GM12891 (cell line): Measurements from ENCODE around the gene KIAA1328.
"Not testable (repeated sequence)": the region's sequence is repeated elsewhere in the genome, so short reads cannot be mapped to it uniquely, and the experiment has no call there.

Experiments
- DNase-seq: peaks from one replicate; pipeline ENCODE4 v3.0.0; 2011; ENCODE audit warnings: low spot score; ENCODE audit not compliant: insufficient read length
- FAIRE-seq: peaks from 2 replicates; lab custom pipeline; 2011; peaks lifted over from hg19 to GRCh38; lab: Jason Lieb, UNC
- PAX5 ChIP-seq: IDR thresholded peaks from 2 replicates; pipeline ENCODE4 v1.6.1; 2011; ENCODE audit warnings: low read length, moderate library complexity, mild to moderate bottlenecking; ENCODE audit not compliant: insufficient read depth, severe bottlenecking
- POLR2A ChIP-seq: IDR thresholded peaks from 2 replicates; pipeline ENCODE4 v1.6.1; 2011; ENCODE audit warnings: low read depth, low read length, control low read depth
- POLR2AphosphoS5 ChIP-seq: IDR thresholded peaks from 2 replicates; pipeline ENCODE4 v1.6.1; 2011; ENCODE audit warnings: low read depth, low read length, control low read depth
- POU2F2 ChIP-seq: IDR thresholded peaks from 2 replicates; pipeline ENCODE4 v1.6.1; 2011; ENCODE audit warnings: low read depth, mild to moderate bottlenecking, control low read depth, low read length, moderate library complexity
- SPI1 ChIP-seq: IDR thresholded peaks from 2 replicates; pipeline ENCODE4 v1.6.1; 2011; ENCODE audit warnings: low read depth, low read length, control low read depth
- TAF1 ChIP-seq: IDR thresholded peaks from 2 replicates; pipeline ENCODE4 v1.6.1; 2011; ENCODE audit warnings: low read depth, low read length, control low read depth

KIAA1328 gene

GRCh38 chr18:36871801-36872200 lies 42.9 kb downstream of the KIAA1328 start:
- TF ChIP-seq PAX5 = no peak
- TF ChIP-seq TAF1 = no peak
- FAIRE-seq (no peak), DNase-seq (no peak)

DNA sequence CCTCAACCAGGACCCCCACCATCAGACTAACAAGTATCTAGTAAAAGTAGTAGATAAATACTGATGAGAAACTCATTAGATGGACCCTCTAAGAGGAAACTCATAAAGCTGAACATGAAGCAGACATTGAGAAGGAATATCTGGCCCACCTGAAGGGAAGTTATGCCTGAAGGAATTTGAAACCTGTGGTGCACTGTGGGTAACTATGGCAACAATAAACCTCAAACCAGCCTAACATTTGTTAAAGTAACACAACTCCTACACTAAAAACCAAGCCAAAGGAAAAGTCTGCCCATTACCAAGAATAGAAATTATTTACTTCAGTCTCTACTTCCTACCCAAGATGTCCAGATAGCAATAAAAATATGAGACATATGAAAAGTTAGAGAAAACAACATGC lies 43.4 kb downstream of the KIAA1328 start:
- FAIRE-seq (no peak), DNase-seq (no peak)
- TF ChIP-seq TAF1 = no peak
- TF ChIP-seq POLR2AphosphoS5 = no peak
- TF ChIP-seq PAX5 = no peak
- TF ChIP-seq SPI1 = no peak
- TF ChIP-seq POLR2A = no peak
- no peak for TF ChIP-seq POU2F2

DNA sequence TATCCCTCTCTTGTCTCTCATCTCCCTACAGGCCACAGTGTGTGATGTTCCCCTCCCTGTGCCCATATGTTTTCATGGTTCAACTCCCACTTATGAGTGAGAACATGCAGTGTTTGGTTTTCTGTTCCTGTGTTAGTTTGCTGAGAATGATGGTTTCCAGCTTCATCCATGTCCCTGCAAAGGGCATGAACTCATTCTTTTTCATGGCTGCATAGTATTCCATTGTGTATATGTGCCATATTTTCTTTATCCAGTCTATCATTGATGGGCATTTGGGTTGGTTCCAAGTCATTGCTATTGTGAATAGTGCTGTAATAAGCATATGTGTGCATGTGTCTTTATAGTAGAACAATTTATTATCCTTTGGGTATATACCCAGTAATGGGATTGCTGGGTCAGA lies 44.9 kb downstream of the KIAA1328 start:
- DNase-seq, FAIRE-seq: not testable (repeated sequence)

DNA sequence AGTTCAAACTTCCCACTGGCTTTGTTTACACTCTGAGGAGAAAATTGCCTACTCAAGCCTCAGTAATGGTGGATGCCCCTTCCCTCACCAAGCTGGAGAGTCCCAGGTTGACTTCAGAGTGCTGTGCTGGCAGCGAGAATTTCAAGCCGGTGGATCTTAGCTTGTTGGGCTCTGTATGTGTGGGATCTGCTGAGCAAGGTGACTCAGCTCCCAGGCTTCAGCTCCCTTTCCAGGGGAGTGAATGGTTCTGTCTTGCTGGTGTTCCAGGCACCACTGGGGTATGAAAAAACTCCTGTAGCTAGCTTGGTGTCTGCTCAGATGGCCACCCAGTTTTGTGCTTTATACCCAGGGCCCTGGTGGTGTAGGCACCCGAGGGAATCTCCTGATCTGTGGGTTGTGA lies 50.9 kb downstream of the KIAA1328 start:
- DNase-seq, FAIRE-seq: not testable (repeated sequence)

DNA sequence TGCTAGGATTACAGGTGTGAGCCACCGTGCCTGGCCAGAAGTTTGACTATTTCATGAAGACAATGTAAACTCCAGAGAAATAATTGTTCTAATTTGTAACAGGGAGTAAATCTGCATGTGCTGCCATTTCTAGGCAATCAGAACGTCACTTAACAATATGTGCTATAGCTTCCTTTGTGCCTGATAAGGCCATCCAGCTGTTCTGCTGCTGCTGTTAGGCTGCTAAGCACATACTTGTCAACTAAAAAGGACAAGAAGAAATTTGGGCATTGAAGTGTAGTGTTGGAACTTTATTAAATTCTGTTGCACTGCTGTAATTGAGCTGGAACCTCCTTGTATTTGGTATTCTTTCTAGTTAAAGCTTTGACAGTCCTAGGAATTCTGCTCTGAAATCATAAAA lies 57.1 kb downstream of the KIAA1328 start:
- no peak for TF ChIP-seq PAX5
- no peak for TF ChIP-seq POU2F2
- TF ChIP-seq POLR2A = no peak
- no peak for TF ChIP-seq TAF1
- TF ChIP-seq SPI1 = no peak
- TF ChIP-seq POLR2AphosphoS5 = no peak
- DNase-seq = no peak
- FAIRE-seq = no peak

DNA sequence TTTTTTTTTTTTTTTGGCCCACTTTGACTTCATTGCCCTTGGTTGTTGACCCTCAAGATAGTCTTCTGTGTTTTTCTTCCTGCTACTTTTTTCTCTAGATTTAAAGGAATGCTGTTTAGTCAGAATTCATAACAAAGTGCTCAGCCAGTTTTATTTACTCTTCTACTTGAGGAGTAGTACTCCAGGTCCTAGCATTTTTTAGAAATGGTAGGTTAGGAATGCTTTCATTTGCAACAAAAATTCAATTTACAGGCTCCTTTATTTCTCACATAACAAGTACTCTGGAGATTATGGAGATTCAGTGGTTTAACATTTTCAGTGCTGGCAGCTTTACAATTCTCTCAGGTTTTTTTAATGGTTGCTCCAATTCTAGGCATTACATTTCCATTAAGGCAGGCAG lies 58.2 kb downstream of the KIAA1328 start:
- no peak for DNase-seq
- TF ChIP-seq SPI1 = no peak
- no peak for TF ChIP-seq POU2F2
- TF ChIP-seq POLR2A = no peak
- no peak for TF ChIP-seq PAX5
- FAIRE-seq = no peak

DNA sequence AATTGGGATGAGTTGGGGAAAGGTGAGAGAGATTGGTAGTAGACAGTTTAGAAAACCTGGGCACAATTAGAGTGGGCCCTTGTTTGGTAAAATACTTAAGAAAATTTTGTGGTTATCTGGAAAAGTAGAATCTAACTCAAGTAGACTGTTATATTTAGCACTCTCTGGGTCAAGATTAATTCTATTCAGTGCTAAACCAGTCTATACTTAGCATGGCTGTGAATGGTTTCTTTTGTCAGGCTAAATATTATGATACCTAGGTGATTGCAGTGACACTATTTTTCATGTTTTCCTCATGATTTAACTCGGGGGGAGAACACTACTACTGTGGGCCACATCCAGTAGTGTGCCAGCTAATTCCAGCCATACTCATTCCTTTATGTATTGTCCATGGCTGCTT lies 58.9 kb downstream of the KIAA1328 start:
- TF ChIP-seq SPI1 = no peak
- no peak for TF ChIP-seq POLR2A
- TF ChIP-seq PAX5 = no peak
- no peak for TF ChIP-seq POLR2AphosphoS5
- no peak for TF ChIP-seq TAF1
- no peak for TF ChIP-seq POU2F2
- DNase-seq = no peak
- no peak for FAIRE-seq

- DNase-seq = no peak
- TF ChIP-seq SPI1 = no peak
- TF ChIP-seq POLR2A = no peak
- TF ChIP-seq POLR2AphosphoS5 = no peak
- no peak for TF ChIP-seq POU2F2
- no peak for TF ChIP-seq PAX5
- no peak for TF ChIP-seq TAF1
- no peak for FAIRE-seq
Measured at GRCh38 chr18:36888778-36889177, 59.9 kb downstream of the KIAA1328 start.

DNA sequence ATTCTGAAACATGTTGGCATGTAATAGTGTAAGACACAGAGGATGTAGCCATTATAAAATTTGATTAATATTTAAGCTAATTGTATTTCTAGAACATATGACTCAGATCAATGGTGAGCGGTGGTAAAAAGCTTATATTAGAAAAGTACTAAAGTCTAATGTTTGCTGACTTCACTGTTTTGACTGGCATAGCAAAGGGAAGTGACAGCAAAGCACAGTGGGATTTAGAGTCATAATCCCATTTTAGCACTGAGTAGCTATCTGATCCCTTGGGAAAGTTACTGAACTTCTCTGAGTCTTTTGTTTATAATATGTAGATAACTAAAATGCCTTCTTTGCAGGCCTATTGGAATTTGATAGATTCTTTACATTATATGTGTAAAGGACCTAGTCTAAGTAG lies 60.4 kb downstream of the KIAA1328 start:
- TF ChIP-seq PAX5 (no peak), POU2F2 (no peak), TAF1 (no peak), SPI1 (no peak), POLR2A (no peak), POLR2AphosphoS5 (no peak)
- FAIRE-seq (no peak), DNase-seq (no peak)

GRCh38 chr18:36889742-36890141 lies 60.8 kb downstream of the KIAA1328 start:
- no peak for FAIRE-seq
- no peak for TF ChIP-seq POU2F2
- no peak for DNase-seq

- FAIRE-seq = no peak
- TF ChIP-seq POU2F2 (no peak), TAF1 (no peak), SPI1 (no peak), POLR2A (no peak), POLR2AphosphoS5 (no peak), PAX5 (no peak)
- DNase-seq = no peak
Measured at GRCh38 chr18:36890598-36890997, 61.7 kb downstream of the KIAA1328 start.
